Measurements from ENCODE around the gene CSNK2A1. TPM values are rescaled to one million over a fixed set of nuclear protein-coding genes. Genes with fewer than 3 reads are reported as not detected.
"Not testable (repeated sequence)": the region's sequence is repeated elsewhere in the genome, so short reads cannot be mapped to it uniquely, and the experiment has no call there.

The CSNK2A1 gene
- total and polyA plus RNA-seq, 2 of the 8 experiments (the other 6 are each of a cell fraction or from before 2014, with no cell fraction given) = 117 to 260 TPM

DNA sequence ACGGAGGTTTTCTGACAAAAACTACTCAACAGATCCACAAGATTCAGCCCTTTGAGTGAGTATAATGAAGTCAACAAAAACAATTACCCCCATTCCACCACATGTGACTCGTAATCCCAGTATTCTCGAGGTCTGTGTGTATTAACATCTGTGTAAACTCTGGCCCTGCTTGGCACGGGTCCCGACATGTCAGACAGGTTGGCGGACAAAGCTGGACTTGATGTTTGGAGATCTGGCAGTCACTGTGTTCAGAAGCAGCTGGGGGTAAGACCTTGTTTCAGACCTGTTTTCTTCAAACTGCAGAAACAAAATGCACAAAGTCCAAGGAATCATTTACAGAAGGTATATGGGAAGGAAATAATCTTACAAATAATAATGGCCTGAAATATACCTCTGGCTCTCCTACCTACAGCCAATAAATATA lies 35.2 kb downstream of the CSNK2A1 start:
- H3K18ac ChIP-seq (ENCODE audit: extremely low read depth, low read length); H2AK5ac ChIP-seq (ENCODE audit: low read depth, low read length); H2AFZ ChIP-seq (ENCODE audit: low read length); H3K4me2 ChIP-seq (ENCODE audit: insufficient read depth in 1 of 2, low read depth in 2 of 2, low read length in 2 of 2); FAIRE-seq; H3K9ac ChIP-seq (replicated peaks in 1 of 4; ENCODE audit: extremely low read depth in 1 of 4, low read depth in 3 of 4, low read length in 3 of 4); H3K14ac ChIP-seq (ENCODE audit: insufficient read length); H3K79me1 ChIP-seq (ENCODE audit: low read depth, low read length); H2BK20ac ChIP-seq (ENCODE audit: low read length); H3K9me3 ChIP-seq (ENCODE audit: insufficient read depth in 2 of 2, low read depth in 1 of 2, low read length in 1 of 2); DNase-seq (ENCODE audit: low read depth in 1 of 2, low spot score in 2 of 2); H2BK15ac ChIP-seq (ENCODE audit: low read length); H3K4ac ChIP-seq (replicated peaks; ENCODE audit: insufficient read length, low read depth, low read length); H4K91ac ChIP-seq (replicated peaks; ENCODE audit: insufficient read length, low read length); H3K27me3 ChIP-seq (replicated peaks in 1 of 4; ENCODE audit: control insufficient read depth in 3 of 4, extremely low read depth in 1 of 4, insufficient read depth in 3 of 4, low read length in 3 of 4); H3K56ac ChIP-seq (replicated peaks; ENCODE audit: insufficient read length, low read depth, low read length); H2BK5ac ChIP-seq (ENCODE audit: low read depth, low read length); H3K27ac ChIP-seq (ENCODE audit: low read depth, low read length); H3K23me2 ChIP-seq (ENCODE audit: low read depth, low read length); H3K23ac ChIP-seq (ENCODE audit: insufficient read length); H3K4me3 ChIP-seq (ENCODE audit: extremely low read depth in 1 of 4, insufficient read depth in 2 of 4, low read depth in 3 of 4, low read length in 4 of 4); H2BK12ac ChIP-seq (ENCODE audit: low read depth, low read length); H4K5ac ChIP-seq (ENCODE audit: insufficient read length, low read depth, low read length); H2BK120ac ChIP-seq (replicated peaks; ENCODE audit: low read depth, low read length); H3K4me1 ChIP-seq (replicated peaks in 1 of 4; ENCODE audit: control insufficient read depth in 3 of 4, insufficient read depth in 4 of 4, low read length in 3 of 4); H4K8ac ChIP-seq (ENCODE audit: extremely low read depth, insufficient read depth, low read length): not testable (repeated sequence)
- Histone ChIP-seq H4K20me1 (replicated peaks in 1 of 2; ENCODE audit: control insufficient read depth in 1 of 2, insufficient read depth in 2 of 2, low read length in 2 of 2) (peaks cover 23 to 24% of the 10 kb centered on the region in 2 experiments), H3K36me3 (ENCODE audit: control insufficient read depth in 2 of 4, insufficient read depth in 4 of 4, low read length in 3 of 4) (peaks cover 17 to 44% (median 34%) of the 10 kb centered on the region in 4 experiments), H3K79me2 (ENCODE audit: control insufficient read depth in 1 of 2, insufficient read depth in 2 of 2, low read length in 2 of 2) (peaks cover 9 to 74% of the 10 kb centered on the region in 2 experiments)
- POLR2A ChIA-PET (ENCODE audit: partially characterized antibody) = interaction anchor here (0.6 to 0.8 kb wide), 2 partner anchors 11 to 17 kb away, joined by 3 to 4 read pairs; no protein-coding TSS in a partner anchor
- WGBS, 2 experiments (ENCODE audit: extremely low coverage in 1 of 2, insufficient coverage in 1 of 2, insufficient read length in 1 of 2, insufficient replicate concordance in 2 of 2, low coverage in 1 of 2, low lambda C conversion rate in 2 of 2, missing lambda C conversion rate in 1 of 2) = 92% methylated on average over 6 of the region's 6 CpGs; no CpG with 5 or more reads in 1 of the 2 experiments
- CTCF ChIA-PET (ENCODE audit: partially characterized antibody) = interaction anchor here (1.6 kb wide), 1 partner anchor 30 kb away, joined by 4 read pairs; no protein-coding TSS in a partner anchor

All from H1 (cell line).